EL (cell line): Measurements from ENCODE around the gene MAPK9.
"Not testable (repeated sequence)": the region's sequence is repeated elsewhere in the genome, so short reads cannot be mapped to it uniquely, and the experiment has no call there.

Source experiments
- DNase-seq: peaks from one replicate; pipeline ENCODE4 v3.0.0-alpha.2; 2016

The MAPK9 gene

DNA sequence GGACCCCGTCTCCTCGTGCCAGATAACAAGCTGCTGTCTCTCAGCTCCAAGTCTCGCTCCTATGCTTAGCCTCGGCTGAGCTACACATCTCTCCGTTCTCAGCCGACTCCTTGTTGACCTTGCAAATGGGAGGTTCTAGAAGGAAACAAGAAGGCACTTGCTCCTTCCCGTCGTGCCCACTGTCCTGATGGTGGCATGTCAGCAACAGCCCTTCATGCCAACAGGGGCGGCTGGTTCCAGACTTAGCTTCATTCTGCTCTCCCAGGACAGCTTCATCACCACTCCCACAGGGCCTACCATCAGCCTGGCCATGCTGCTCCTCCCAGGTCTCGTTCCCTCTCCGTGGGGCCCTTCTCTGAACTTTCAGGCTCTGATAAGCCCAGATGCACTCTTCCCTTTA lies 69.8 kb downstream of the MAPK9 start:
- no peak for DNase-seq

- no peak for DNase-seq
Measured at GRCh38 chr5:180217797-180218196, 74.1 kb downstream of the MAPK9 start.

GRCh38 chr5:180216646-180217171 lies 75.2 kb downstream of the MAPK9 start:
- DNase-seq, result no peak

GRCh38 chr5:180215783-180216630 lies 75.9 kb downstream of the MAPK9 start:
- no peak for DNase-seq

DNA sequence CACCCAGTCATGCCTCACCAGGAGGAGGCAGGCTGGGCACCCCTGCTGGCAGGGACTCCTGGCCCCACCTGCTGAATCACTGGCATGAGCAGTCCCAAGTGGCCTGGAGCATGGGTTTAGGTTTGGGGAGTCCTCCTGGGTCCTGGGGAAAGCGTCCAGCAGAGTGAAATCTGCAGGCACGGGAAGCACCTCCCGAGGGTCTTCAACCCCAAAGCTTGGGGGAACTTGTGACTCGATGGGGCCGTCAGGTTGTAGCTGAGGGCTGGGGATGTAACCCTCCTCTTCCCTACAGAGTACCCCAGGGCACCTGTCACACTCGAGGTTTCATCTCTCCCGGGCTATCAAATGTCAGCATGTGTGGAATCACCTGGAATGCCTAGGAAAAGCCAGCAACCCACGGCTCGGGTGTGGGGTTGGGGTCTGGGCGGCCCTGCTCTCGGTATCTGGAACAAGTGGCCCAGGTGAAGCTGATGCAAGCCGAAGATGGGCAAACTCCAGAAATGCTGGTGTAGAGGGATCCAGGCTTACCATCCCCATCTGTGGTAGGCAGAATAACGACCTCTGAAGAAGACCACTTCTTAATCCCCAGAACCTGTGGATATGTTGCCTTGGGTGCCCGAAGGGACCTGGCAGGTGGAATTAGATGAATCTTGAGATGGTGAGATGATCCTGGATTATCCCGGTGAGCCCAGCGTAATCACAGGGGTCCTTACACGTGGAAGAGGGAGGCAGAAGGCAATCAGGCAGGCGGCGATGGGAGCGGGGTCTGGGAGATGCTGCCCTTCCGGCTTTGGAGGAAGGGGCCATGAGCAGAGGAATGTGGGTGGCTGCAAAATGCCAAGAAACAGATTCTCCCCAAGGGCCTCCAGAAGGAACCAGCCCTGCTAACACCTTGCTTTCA lies 76.8 kb downstream of the MAPK9 start:
- no peak for DNase-seq

GRCh38 chr5:180213657-180214207 lies 78.2 kb downstream of the MAPK9 start:
- no peak for DNase-seq

DNA sequence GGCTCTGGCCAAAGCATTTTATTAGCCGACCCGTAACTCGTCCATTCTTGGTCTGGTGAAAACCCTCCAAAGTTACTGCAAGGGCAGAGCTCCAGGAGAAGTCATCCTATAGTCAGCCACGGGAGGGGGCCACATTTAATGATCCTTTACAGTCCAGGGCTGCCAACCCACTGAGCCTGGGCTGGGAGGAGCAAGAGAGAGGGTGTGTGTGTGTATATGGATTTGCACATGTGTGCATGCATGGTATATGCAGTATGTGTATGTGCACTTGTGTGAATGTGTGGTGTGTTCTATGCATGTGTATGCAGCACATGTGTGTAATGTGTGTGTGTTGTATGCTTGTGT lies 78.7 kb downstream of the MAPK9 start:
- no peak for DNase-seq

DNA sequence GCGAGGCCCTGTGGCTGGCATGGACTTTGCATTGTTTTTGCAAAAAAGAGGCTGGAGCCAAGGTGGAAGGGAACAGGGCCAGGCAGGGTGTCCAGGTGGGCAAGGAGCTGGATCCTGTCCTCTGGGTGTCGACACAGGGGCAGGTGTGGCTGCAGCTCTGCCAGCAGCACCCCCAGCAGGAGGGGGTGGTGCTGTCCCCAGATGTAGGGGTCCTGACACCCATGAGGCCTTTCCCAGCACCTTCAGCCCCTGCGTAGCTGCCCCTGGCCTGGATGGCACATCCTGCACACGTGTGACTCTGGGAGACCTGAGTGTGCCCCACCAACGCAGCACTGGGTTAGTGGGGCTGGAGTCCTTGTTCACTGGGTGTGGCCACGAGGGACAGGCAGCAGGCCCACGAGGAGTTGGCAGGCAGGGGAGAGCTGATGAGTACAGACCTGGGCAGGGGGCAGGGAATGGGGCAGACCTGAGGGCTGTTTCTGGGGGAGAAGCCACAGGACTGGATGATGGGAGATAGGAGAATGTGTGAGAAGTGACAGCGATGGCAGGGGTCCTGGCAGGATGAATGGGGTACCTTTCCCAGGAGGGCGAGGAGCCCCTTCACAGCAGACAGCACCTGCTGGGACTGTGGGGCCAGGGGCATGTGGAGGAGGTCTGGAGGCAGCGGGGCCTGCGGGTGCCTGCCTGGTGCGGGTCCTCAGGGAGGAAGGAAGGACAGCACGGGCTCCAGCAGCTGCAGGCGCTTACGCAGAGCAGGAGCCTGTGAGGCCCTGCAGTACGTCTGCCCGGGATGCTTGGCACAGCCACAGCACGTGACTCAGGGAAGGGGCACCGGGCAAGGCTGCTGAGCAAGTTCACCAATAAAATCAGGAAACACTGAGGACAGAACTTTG lies 79.3 kb downstream of the MAPK9 start:
- peak; percentile 12 for DNase-seq

GRCh38 chr5:180211761-180212035 lies 80.2 kb downstream of the MAPK9 start:
- DNase-seq, result no peak

DNA sequence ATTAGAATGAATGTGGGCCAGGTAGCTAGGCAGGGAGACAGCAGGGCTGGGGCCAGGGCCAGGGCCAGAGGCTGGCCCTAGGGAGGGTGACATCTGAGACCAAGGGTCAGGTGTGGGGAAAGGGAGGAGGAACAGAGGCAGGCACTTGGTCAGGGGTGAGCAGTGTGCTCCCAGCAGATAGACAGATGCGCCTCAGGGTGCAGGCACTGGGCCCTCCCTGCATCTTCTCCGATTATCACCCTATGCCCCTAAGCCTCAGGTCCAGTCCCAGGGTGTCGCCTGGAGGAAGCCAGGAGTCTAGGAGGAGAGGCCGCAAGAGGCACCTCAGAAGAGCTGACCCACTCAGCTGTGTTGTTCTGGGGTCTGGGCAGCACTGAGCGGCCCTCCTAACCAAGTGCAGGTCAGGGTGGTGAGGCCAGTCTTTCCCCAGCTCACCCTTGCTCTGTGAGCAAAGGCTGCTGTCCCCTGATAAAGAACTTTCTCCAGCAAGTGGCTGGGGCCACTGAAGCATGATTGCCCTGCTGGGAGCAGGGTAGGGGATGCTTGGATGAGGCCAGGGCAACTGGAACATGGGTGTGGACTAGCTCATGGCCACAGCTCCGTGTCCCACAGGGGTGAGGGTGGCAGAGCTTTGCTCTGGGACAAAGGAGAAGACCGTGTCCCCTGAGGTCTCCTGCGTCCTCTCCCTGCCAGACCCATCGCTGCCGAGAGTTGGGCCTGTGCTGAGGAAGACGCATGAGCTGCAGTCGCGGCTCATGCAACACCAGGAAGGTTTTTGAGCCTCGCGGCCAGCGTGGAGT lies 80.7 kb downstream of the MAPK9 start:
- no peak for DNase-seq

GRCh38 chr5:180210077-180210476 lies 81.8 kb downstream of the MAPK9 start:
- DNase-seq, result not testable (repeated sequence)

DNA sequence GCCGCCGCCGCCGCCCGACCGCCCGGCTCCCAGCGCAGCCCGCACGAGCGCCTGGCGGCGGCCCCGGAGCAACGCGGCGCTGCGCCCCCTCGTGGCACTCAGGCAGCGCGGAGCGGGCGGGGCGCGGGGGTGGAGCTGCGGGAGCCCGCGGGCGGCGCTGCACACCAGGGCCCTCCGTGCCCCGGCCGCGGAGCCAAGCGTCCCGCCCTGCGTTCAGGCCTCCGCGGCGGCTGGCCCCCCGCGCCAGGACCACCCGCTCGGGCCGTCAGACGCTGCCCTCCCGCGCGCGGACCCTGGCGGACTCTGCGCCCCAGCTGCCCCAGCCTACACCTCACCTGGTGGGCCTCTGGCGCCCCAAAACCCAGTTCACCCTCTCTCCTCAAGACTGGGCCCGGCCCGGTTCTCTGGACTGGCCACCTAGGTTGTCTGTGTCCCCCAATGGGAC lies 82.7 kb downstream of the MAPK9 start, which contains the start of gene RASGEF1C:
Gene RASGEF1C (minus strand): TSS at position 75 of the 445 bp plus-strand sequence. CDS start 71,159 bp downstream, outside the sequence.
- DNase-seq, result peak; percentile 61

DNA sequence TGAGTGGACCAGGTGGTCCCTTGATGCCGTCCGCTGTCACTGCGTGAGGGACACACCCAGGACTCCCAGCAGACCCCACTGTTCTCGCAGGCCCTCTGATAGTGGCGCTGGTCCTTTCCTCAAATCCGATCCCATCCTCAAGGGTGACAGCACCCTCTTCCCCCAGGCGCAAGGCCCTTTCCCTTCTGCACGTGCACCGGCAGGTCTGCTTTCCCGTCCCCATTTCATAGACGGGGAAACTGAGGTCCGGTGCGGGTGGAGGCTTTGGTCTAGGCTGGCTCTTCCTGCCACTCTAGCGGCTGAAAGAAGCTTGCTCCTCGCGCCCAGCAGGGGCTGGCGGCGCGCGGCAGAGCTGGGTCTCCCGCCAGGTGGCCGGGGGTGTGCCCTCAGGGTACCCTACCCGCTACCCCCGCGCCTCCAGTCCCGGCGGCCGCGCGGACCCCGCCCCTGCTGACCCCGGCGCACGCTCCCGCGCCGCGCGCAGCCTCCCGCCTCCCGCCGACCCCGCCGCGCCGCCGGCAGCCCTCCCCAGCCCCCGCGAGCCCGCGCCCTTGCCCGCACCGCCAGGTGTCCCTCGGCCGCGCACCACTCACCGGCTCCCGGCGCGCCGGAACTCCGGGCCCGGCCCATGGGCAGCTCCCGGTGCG lies 83.3 kb downstream of the MAPK9 start:
- peak; percentile 11 for DNase-seq

DNA sequence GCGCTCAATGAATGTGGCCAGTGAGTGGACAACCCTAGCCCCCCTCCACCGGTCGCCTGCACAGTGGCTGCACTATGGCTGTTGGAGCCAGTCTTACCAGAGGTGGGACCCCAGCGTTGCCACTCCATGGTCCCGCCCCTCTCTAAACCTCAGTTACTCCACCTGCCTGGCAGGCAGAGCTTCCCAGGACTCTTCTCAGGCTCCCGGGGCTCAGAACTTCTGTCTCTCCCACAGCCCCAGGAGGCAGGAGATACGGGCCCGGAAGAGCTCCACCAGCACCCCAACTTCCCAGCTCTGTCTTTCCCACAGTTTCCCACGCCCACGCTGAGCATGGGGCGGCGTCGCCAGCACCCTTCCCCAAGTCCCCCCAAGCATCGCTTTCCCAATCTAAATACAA lies 83.8 kb downstream of the MAPK9 start:
- no peak for DNase-seq

GRCh38 chr5:180207593-180207992 lies 84.3 kb downstream of the MAPK9 start:
- DNase-seq, result no peak

DNA sequence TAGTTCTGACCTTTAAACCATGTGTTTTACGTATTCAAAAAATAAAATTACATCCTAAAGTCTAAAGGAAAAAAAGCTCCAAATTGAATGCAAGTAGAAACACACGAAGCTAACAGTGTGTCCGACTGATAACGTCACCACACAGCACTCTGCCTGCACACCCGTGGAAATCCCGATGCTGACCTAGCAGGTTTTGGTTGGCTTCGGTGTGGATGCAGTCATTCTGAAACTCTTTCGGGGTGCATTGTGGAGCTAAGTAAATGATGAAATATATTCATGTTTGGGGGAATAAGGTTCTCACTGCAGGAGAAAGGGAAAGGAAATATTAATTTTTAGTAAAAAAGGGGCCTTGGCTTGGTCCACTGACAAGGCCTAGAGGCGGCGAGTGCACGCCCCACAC lies 84.9 kb downstream of the MAPK9 start:
- DNase-seq, result no peak

DNA sequence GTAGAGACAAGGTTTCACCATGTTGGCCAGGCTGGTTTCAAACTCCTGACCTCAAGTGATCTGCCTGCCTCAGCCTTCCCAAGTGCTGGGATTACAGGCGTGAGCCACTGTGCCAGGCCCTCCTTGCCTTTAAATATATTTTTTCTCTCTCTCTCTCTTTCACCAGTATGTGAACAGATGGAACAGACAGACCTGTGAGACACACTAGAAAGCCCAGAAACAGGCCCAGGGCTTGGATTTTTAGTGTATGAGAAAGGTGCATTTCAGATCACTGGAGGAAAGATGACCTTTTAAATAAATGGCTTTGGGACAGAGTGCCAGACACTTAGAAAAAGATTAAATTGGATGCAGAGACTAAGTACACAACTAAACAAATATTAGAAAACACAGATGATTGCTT lies 86.0 kb downstream of the MAPK9 start:
- DNase-seq, result no peak

- DNase-seq, result no peak
Measured at GRCh38 chr5:180204276-180204819, 87.5 kb downstream of the MAPK9 start.

- no peak for DNase-seq
Measured at GRCh38 chr5:180202939-180203573, 88.8 kb downstream of the MAPK9 start.
